SW 1271 (cell line): ENCODE measurements around the gene CLIC5.
"Not testable (repeated sequence)": the region's sequence is repeated elsewhere in the genome, so short reads cannot be mapped to it uniquely, and the experiment has no call there.

Source experiments
- DNase-seq, 2 experiments: peaks; one replicate each; lab custom pipeline; 2025; lab: John Stamatoyannopoulos, UW

The CLIC5 gene

DNA sequence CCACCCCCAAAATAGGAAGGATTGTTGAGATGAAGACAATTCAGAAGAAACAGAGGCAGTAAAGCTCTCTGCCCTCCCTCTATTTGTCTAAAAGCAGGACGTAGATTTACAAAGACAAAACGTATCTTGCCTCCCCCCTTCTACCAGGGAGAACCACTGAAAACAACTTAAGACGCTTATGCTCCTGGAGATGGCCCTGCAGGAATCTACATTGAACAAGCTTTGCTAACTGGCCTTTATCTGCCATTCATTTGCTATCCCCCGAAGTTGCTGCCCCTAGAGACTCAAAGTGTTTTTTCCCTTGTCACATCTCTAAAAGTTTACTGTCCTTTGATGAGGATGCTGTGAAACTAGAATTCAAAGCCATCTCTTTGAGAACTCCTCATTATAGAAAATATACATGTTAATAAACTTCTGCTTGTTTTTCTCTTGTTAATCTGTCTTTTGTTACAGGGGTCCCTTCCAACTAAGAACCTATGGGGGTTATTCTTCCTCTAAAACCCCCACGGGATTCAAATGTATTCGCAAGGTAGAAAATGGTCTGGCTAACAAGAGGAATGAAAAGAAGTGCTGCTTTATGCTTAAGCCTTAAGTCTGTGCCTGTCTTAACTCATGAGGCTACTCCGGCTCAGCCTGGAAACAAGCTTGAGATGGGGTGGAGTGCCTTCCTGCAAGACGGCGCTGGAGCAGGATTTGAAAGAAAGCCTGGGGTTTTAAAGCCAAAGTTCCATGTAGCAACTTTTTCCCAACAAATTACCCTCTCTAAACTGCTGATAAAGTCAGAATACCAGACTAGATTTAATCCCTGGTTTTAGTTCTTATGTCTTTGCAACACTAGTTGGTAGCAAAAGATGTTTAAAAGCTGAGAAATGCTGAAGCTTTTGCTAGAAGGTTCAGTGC, 88.0 kb downstream of the CLIC5 start:
- no peak for DNase-seq

DNA sequence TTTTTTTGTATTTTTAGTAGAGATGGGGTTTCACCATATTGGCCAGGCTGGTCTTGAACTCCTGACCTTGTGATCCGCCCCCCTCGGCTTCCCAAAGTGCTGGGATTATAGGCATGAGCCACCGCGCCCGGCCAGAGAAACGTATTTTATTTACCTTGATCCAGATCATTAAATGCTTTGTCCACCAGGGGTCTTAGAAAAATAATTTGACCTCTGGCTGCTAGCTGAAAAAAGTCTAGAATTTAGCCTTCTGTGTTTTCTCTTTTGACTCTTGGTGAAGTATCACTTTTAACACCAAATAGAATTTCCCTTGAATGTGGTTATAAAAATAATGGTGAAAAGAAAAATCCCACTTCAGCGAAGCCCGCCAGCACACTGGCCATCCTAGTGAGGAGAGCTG, 89.2 kb downstream of the CLIC5 start:
- DNase-seq, result not testable (repeated sequence)

DNA sequence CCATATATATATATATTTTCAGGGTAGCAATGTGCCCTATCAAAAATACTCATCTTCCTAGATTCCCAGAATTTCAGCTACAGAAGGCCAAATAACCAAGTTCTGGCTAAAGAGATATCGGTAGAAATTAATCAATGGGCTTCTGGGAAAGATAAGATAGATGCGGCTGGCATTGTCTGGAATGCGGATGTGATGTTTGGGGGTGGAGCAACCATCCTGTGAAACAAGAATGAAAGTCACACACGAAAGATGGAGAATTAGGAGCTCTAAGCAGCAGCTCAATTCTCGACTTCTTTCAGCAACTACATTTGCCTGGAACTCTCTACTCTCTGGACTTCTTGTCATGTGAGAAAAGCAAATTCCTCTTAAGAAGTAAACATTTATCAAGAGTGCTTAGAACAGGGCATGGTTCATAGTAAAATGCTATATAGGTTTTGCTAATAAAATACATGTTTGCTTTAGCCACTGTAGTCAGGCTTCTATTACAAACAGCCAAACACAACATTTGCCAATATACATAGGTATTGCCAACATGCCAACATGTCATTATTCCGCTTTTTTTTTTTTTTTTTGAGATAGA, 90.8 kb downstream of the CLIC5 start:
- no peak for DNase-seq

DNA sequence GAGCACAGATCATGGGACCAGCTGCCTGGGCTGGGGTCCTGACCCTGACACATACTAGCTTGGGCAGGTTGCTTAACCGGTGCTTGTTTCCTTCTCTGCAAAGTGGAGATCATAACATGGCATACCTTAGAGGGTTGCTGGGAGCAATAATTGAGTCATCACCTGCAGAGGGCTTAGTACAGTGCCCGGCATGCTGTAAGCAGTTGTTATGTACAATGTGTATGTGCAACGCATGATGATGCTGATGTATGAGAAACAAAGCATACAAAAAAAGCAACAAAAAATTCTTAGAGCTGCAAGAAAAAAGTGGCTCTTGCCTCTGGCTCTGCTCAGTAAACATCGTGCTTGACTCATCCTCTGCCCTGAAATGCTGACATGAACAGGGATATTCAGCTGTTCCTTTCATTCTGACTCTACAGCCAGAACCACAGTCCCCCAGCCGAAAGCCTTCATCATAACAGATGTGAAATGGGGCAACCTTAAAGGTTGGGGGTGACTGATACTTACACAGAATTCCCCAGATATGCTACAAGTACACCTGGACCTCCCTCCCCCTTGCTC, 91.7 kb downstream of the CLIC5 start:
- DNase-seq, result no peak

DNA sequence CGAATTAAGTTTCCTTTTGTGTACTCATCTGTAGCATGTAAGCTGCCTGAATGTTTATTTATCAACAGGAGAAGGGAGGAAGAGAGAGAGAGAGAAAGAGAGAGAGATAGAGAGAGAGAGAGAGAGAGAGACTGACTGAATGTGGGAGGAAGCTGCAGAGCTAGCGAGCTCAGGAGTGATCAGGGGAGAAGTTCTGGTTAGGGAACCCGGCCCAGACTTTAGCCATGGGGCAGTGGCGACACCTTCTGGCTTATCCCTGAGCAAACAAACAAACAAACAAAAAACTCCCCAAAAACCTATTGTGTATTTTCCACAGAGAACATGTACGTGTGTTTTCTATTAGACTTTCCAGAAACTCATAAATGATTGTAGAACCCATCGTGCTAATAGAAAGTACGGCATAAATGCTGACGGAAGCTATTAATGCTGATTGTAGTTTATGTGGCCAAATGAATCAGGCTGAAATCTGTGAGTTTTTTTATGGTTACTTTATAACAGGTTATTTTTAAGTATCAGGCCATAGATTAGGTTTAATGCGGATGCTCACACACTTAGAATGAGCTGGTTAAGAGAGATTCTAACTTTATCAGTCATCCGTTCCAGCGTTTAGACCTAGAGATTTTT, 92.8 kb downstream of the CLIC5 start:
- DNase-seq, result peak in 1 of 2 experiments; percentile 60

DNA sequence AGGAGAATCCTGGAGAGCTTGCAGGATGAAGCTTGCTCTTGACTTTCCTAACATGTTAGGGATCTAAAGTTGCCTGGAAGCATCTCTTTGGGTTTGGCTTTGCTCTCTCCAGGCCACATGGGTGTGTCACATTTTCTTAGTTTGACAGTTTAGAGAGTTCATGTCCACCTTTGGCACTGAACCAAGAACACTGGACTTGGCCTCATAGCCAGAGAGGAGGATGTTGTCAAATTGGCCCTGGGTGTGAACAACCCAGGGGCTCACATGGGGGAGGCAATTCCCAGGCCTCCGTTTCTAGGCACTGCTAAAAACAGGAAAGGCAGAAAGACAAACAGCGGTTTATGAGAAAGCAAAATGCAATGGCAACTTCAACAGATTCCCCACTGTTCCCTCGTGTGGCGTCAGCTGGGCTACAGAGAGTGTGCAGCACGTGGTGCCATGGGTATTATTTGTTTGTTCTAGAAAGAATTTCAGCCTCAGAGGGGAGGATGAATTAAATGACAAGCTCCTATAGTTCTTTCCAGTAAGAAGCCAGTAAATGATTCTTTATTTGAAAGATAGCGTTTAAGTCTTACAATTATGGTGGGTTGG, 93.9 kb downstream of the CLIC5 start:
- DNase-seq, result no peak

DNA sequence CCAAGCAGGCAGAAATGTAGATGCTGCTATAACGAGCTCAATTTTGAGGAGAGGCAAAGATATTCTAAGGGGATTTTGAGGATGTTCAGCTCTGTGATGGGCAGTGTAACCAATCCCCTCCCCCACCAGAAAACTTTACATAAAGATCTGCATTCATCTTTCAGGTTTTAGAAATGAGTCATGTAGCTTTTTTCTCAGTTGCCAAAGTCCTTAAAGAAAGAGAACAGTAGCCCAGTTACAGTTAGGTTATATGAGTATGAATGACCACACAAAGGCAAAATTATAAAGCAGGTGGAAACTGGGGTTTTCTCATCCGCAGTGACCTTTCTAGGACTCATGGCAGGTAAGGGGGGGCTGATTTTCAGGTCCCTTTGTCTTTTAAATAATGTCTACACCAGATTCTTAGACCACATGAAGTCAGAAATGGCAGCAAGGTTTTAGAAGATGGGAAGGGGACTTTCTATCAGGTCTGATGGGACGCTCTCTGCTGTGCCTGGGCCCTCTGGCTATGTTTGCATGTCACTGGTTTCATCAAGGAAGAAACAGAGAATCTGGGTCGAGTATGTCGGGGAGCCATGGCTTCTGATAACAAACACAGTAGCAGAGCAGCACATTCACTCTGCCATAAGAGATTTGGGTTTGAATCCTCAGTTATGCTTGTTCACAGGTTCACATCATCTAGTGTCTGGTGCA, 94.7 kb downstream of the CLIC5 start:
- no peak for DNase-seq

DNA sequence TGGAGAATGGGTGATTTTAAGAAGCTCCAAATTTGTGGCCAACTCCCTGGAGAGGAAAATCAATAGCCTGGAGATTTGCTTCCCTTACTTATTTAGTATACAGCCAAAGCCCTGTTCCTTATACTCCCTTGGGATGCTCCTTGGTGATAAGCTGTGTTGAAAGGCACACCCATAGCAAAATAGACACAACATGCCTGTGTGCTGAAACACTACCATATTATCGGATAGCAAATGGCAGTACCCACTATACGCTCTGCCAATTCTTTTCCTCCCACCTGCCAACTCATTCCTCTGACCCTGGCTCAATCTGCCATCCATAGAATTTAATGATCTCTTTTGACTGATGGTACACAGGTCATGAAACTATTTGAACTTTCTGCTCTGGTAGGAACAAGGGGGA, 98.2 kb downstream of the CLIC5 start:
- DNase-seq, result no peak

DNA sequence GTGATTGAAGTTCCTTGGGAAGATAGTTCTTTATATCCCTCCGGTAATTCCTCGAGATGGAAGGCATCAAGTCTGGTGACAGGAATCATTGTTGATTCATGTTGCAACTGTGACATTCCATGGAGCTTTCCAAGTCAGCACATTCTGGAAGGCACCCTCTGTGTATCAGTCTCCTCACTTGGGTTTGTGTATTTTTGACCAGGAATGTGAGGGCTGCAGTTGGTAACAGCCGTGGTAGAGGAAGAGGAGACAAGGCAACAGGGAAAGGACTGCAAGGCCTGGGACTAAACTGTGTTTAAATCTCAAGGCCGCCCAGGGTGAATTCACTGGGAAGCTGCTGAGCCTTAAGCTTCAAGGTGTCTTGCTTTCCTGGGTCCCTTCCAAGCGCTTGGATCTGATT, 99.0 kb downstream of the CLIC5 start:
- DNase-seq, result no peak

DNA sequence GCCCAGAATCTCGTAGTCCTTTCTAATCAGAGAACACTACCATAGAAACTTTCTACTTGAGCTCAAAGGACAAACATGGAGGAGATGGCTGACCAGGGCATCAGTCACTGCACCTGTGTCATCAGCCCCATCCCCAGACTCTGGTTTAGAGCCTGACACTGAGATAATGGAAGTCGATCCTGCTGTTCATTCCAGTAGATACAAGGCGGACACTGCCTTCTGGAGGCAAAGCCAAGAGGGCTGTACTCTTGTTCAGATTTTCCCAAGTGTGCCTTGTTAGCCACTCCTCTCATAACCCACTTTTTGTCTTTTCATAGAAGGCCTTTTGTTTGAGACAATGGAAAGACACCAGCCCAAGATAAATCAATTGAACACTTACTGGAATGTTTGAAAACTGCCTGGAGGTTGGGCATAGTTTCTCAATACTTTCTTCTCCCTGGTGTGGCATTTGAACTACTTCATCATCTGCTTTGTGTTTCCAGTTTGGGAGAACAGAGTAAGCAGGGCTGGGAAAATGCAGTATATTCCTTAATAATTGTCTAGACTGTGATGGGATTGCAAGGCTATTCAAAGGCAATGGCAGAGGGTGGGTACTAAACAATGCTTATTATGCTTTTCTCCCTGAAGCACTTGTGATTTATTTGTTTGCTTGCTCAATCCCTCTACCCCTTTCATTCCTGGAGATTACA, 99.7 kb downstream of the CLIC5 start:
- DNase-seq, result no peak

DNA sequence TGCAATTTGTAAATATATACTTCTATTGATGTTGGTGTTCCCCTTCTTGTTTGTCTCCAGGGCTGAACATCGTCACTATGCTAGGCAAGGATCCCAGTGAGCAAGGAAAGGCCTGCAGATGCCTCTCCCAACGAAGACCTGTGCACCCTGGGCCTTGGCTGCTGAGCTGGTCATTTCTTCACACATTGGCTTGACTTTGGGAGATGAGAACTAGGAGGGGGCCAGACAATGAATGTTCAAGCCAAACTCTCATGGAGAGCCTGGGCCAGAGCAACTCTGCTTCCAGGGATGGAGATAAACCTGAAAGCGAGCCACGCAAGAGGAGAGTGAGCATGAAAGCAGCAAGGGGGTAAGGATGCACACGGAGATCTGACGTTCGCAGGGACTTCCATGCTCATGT, 104.0 kb downstream of the CLIC5 start:
- DNase-seq, result no peak

DNA sequence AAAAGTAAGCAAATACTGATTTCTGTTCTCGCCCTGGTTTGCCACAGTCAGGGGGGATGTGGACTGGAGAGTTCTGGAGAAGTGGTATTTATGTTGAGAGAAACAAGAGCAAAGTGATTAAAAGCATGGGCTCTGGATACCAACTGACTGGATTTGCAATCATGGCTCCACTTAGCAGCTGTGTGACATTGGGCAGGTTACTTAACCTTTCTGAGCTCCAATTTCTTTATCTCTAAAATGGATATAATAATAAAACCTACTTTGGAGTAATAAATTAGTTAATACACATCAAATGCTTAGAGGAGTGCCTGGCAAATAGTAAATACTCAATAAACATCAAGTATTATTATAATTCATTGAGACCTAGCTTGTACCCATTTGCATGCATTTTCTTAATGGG, 111.7 kb downstream of the CLIC5 start:
- DNase-seq, result no peak

DNA sequence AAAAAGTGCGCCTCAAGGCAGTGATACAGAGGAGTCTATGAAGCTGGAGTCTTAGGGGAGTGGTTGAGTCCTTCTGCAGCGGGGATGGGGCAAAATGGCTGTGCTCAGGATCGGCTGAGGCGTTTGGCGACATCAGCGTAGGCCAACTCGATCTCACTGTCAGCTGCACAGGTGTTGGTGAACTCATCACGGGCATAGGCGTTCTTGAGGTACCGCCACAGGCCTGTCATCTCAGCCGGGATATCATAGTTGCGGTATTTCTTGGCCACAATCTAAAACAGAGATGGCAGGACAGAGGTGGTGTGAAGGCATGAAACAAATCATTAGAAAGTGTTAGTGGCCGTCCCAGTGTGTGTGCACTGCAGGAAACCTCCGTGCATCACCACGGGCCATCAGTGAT, 112.7 kb downstream of the CLIC5 start:
- no peak for DNase-seq

DNA sequence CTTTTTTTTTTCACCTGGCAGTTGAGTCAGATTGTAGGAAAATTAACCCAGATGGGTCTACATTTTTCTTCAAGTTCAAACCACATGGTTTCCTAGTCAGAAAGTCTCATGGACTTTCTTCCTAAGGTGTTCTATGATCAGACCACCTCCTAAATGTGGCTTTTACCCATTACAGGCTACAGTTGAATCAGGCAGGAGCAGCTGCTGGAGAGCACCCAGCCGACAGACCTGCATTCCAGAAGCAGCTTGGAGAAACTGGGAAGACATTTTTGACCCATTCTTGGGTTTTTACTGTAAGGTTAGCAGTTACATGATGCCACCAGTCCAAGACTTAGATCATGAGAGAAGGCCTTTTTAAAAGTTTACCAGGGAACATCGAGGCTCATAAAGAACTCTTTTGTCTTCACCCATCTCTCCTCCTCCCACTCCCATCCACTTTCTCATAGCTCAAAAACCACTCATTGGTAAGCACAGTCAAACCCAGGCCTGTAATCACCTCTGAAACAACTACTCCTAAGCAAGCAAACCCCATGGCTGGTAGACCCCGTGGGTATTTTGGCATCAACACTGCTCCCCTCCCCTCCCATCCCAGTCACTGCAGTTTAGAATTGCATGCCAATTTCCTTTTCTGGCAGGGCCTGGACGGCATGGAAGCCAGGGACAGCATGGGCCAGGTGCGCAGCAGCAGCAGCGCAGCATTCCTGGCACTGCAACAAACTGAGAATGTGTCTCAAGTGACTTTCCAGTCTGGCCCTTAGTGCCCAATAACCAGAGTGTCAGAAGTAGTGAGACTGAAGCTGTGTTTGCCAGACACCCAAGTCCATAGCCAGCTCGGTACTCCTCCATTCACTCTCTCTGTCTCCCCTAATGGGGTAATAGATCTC, 113.7 kb downstream of the CLIC5 start:
- DNase-seq, result no peak

DNA sequence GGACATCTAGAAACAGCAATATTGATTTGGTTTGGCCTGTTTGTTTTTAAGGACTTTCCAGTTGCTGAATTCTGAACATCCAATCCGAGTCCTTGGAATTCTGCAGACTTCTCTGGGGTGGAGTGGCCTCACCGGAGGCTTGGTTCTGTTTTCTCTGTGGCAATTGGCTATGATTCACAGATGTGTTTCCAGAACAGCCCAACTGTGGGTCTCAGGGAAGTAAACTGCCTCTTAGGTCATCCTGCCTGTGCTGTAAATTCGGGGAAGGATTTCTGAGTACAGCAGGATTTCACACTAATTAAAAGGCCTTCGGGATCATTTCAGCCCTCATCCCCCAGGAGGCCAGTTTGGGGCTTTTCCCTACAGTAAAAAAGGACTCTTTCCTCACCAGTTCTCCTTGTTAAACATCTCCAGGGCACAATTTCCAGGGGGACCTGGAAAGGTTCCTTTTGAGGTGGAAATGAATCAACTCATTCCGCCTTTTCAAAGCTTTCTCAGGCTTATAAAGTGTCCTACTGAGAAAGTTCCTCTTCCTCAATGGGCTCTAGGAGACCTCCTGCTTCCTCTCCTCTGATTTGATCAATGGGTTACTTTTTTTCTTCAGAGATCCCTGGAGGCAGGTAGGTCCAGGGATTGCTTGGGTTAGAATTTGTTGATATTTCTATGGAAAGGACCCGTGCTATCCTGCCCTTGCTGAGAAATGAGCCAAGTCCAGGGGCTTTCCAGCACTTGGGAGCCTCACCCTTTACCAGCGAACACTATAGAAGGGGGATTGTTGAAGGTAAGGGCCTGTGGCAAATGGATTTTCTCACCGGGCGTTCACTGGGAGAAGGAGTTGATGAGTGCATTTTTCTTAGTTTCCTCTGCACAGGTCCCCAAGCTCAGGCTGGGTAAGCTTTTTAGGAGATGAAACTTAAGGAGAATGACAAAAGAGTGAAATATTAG, 114.6 kb downstream of the CLIC5 start:
- no peak for DNase-seq

DNA sequence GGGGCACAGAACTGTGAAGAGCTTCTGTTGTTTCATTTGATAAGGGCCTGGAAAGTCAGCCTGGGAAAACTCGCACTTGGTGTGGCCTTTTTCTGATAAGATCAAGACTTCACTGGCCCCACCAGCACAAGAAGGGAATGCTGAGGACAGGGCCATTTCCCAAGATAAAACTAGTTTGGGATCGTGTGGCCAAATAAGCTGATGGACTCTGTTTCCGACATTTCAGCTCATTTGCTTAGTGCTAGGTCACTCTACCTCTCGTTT, 116.0 kb downstream of the CLIC5 start:
- no peak for DNase-seq

DNA sequence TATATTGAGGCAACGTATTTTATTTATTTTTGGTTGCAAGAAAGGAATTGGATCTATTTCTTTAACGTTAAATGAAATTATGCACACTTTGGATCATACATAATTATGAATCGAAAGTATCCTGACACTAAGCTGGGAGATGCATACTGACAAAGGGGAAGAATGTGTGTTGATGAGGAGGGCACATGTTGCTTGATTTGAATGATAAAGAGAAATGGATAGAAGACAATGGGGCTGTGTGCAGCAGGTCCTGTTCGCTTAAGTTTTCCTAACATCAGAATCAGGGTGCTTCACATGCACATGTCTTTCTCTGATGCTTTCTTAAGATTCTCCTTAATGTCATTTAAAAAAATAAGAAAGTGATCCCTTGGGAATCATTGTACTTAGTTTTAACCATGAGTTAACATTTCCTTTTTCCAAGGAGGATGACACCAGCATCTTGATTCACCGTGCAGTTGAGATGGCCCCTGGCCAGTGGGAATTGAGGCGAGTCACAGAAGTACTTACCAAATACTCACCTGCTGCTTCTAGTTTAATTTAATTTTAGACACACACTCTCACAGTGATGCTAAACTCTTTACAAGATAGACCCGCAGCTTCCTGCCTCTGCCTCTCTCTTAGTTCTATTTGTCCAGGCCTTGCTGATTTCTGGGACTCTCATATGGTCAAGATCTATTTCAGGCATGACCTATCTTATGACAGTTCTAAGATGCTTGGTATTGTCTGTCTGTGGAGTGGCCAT, 116.5 kb downstream of the CLIC5 start:
- no peak for DNase-seq

DNA sequence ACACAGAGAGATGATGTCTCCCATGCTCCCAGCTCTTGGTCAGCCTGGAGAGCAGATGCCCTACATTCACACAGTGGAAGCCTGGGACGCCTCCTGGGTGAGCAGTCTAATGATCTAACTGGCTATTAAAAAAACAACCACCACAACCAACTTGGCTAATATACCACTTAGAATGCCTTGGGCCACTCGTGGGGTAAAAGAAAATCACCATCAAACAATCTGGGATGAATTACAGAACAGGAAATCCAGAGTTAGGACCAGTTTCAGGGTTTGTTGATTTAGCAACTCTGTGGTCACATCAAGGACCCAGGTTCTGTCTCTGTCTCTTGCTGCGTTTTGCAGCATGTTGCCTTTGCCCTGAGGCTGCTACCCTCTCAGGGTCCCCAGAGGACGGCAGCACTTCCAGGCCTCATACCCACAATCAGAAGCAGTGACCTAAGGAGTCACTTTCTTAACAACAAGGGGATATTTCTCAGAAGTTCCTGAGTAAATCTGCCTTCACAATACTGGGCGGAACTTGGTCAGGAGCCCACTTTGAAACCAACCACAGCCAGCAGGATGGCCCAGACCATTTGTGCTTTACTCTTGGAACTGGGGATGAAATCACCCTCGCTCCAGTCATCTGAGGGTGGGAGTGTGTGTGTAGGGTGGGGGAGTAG, 118.7 kb downstream of the CLIC5 start:
- no peak for DNase-seq
